Fibroblast of lung (primary cell): ENCODE measurements around the gene PRKRA.

ENCODE experiments used
- EZH2 ChIP-seq: IDR thresholded peaks from 2 replicates; pipeline ENCODE4 v1.5.1; 2012; ENCODE audit warnings: low read length, control low read depth, mild to moderate bottlenecking; ENCODE audit errors: missing control alignments
- TF ChIP-seq, protein P1 (sequence below), 2 donors: IDR thresholded peaks in 1 of 2; conservative IDR thresholded peaks in 1 of 2; 1 replicate in 1 of 2; 2 replicates in 1 of 2; pipeline ENCODE4 v1.5.1; 2011 to 2012; ENCODE audit warnings: low read length in 2 of 2, control low read depth in 1 of 2, inconsistent platforms in 1 of 2, low read depth in 1 of 2, mild to moderate bottlenecking in 1 of 2

DNA sequence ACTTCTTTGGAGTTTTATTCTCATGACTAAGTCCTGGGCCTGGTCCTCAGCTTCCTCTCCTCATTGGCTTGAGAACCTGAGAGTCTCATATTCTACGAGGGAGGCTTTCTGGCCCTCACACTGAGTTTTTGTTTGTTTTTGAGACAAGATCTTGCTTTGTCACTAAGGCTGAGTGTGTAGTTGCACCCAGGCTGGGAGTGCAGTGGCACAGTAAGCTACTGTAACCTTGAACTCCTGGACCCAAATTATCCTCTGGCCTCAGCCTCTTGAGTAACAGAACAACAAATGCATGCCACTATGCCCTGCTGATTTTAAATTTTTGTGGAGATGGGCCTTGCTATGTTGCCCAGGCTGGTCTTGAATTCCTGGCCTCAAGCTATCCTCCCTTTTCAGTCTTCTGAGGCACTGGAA lies 22.6 kb downstream of the PRKRA start:
- TF ChIP-seq, protein P1, sequence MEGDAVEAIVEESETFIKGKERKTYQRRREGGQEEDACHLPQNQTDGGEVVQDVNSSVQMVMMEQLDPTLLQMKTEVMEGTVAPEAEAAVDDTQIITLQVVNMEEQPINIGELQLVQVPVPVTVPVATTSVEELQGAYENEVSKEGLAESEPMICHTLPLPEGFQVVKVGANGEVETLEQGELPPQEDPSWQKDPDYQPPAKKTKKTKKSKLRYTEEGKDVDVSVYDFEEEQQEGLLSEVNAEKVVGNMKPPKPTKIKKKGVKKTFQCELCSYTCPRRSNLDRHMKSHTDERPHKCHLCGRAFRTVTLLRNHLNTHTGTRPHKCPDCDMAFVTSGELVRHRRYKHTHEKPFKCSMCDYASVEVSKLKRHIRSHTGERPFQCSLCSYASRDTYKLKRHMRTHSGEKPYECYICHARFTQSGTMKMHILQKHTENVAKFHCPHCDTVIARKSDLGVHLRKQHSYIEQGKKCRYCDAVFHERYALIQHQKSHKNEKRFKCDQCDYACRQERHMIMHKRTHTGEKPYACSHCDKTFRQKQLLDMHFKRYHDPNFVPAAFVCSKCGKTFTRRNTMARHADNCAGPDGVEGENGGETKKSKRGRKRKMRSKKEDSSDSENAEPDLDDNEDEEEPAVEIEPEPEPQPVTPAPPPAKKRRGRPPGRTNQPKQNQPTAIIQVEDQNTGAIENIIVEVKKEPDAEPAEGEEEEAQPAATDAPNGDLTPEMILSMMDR (conservative IDR thresholded peaks at IDR 0.05 in 1 of 2, IDR thresholded peaks at IDR 0.05 in 1 of 2; ENCODE audit: low read depth in 1 of 2, low read length in 2 of 2) = no peak
- TF ChIP-seq EZH2 = no peak
